Measurements from ENCODE around the gene MMP1.
"Not testable (repeated sequence)": the region's sequence is repeated elsewhere in the genome, so short reads cannot be mapped to it uniquely, and the experiment has no call there.

The MMP1 gene

DNA sequence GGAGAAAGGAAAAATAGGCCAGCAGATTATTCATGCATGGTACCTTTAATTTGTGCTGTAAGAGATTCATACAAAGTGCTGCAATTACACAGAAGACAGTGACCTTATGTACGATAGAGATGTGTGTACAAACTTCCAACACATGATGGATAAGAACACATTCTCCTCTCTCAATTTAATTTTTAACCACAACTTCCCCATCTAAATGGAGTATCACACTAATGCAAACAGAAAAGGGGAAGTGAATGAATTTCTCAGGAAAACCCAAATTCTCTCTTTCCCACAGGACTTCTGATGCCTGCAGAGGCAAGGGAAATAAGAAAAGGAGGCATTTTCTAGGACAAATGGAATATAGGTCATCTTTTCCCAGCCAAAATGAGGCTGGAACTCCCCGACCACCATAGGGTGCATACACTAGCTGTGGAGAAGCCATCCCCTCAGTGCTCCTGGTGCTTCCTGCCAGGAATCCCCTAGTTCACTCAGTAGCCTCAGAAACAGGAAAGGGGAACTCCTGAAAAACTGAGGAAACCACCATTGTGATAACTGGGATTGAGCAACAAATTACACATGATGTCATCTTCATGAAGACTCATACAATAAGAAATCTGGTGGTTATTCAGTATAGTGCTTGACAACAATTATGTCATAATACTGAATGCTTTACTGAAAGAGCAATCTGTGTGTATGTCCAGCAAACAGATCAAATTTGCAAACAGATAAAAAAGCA lies 40.0 kb downstream of the MMP1 start:
- Histone ChIP-seq H3K9ac (ENCODE audit: low read depth, low read length) (no peak overlapping the region), H3K4me3 (ENCODE audit: low read length) (no peak overlapping the region), H3K36me3 (ENCODE audit: insufficient read depth, low read length) (no peaks in the 10 kb centered on the region), H3K9me3 (replicated peaks; ENCODE audit: low read length) (no peaks in the 10 kb centered on the region), H3K4me2 (ENCODE audit: low read length) (no peak overlapping the region), H3K4me1 (ENCODE audit: control insufficient read depth, insufficient read depth, low read length) (peaks cover 30% of the 10 kb centered on the region), H3K27me3 (ENCODE audit: control insufficient read depth, insufficient read depth, low read length) (peaks cover 52% of the 10 kb centered on the region)

DNA sequence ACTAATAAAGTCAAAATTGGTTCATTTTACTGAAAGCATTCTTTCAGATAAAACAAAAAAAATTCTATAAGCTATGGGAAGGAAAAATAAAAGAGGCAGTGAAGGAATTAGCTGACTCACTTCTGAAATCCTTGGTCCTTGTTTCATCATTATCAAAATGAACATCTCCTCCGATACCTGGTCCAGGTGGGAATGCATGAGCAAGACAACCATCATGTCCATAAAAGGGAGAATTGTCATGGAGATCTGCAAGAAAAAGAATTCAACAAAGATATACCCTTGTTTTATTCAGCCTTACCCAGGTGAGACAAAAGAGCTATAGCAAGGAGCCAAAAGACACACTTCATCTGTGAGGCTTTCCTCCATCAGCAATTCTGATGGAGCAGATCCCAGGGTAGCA lies 44.7 kb downstream of the MMP1 start:
- Histone ChIP-seq H3K27me3 (ENCODE audit: control insufficient read depth, insufficient read depth, low read length) (peaks cover 80% of the 10 kb centered on the region), H3K9ac (ENCODE audit: low read depth, low read length) (no peak overlapping the region), H3K36me3 (ENCODE audit: insufficient read depth, low read length) (no peaks in the 10 kb centered on the region), H3K9me3 (replicated peaks; ENCODE audit: low read length) (no peaks in the 10 kb centered on the region), H3K4me3 (ENCODE audit: low read length) (no peak overlapping the region), H3K4me2 (ENCODE audit: low read length) (no peak overlapping the region), H3K4me1 (ENCODE audit: control insufficient read depth, insufficient read depth, low read length) (peaks cover 2% of the 10 kb centered on the region)

DNA sequence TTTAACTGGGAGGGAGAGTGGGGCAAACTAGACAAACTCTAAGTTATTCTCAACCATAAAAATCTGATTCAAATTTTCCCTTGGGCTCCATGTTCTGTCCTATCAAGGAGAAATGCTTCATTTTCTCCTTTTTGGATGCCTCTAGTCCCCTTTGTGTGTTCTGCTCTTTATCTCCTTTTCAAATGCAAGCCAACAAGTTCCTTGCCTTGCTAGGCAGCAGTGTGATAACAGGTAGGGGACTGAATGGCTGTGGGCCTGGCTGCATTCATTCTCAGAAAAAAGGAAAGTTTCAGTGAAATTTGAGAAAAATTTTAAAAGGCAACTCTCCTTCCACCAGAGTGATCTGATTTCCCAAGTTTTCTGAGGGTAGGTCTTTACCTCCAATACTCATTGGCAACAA lies 46.3 kb downstream of the MMP1 start:
- H3K36me3 ChIP-seq (ENCODE audit: insufficient read depth, low read length) = no peaks in the 10 kb centered on the region
- H3K27me3 ChIP-seq (ENCODE audit: control insufficient read depth, insufficient read depth, low read length) = peaks cover 68% of the 10 kb centered on the region
- H3K4me3 ChIP-seq (ENCODE audit: low read length) = no peak overlapping the region
- no peaks in the 10 kb centered on the region for H3K9me3 ChIP-seq (replicated peaks; ENCODE audit: low read length)
- H3K4me1 ChIP-seq (ENCODE audit: control insufficient read depth, insufficient read depth, low read length) = no peaks in the 10 kb centered on the region
- H3K4me2 ChIP-seq (ENCODE audit: low read length) = no peak overlapping the region
- H3K9ac ChIP-seq (ENCODE audit: low read depth, low read length) = no peak overlapping the region

DNA sequence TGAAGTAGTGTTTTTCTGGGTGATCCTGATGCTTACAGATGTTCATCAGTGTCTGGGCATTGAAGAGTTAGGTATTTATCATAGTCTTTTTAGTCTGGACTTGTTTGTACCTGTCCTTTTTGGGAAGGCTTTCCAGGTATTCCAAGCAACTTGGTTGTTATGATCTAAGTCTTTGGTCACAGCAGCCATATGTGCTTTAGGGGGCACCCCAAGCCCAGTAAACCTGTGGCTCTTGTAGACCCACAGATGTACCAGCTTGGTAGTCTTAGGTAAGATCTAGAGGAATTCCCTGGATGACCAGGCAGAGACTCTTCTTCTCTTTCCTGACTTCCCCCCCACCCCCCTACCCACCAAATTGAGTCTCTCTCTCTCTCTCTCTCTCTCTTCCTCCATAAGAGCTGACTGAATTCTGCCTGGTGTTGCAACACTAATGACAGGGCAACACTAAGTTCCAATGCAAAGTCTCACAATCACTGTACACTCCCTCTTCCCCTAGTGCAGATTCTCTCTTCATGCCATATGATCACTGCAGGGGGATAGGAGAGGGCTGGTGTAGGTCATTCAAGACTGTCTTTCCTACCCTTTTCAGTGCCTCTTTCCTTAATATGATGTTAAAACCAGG lies 48.7 kb downstream of the MMP1 start:
- H3K9ac ChIP-seq (ENCODE audit: low read depth, low read length) = no peak overlapping the region
- no peaks in the 10 kb centered on the region for H3K9me3 ChIP-seq (replicated peaks; ENCODE audit: low read length)
- H3K4me3 ChIP-seq (ENCODE audit: low read length) = no peak overlapping the region
- peaks cover 49% of the 10 kb centered on the region for H3K27me3 ChIP-seq (ENCODE audit: control insufficient read depth, insufficient read depth, low read length)
- H3K4me2 ChIP-seq (ENCODE audit: low read length) = no peak overlapping the region
- no peaks in the 10 kb centered on the region for H3K4me1 ChIP-seq (ENCODE audit: control insufficient read depth, insufficient read depth, low read length)
- H3K36me3 ChIP-seq (ENCODE audit: insufficient read depth, low read length) = no peaks in the 10 kb centered on the region

DNA sequence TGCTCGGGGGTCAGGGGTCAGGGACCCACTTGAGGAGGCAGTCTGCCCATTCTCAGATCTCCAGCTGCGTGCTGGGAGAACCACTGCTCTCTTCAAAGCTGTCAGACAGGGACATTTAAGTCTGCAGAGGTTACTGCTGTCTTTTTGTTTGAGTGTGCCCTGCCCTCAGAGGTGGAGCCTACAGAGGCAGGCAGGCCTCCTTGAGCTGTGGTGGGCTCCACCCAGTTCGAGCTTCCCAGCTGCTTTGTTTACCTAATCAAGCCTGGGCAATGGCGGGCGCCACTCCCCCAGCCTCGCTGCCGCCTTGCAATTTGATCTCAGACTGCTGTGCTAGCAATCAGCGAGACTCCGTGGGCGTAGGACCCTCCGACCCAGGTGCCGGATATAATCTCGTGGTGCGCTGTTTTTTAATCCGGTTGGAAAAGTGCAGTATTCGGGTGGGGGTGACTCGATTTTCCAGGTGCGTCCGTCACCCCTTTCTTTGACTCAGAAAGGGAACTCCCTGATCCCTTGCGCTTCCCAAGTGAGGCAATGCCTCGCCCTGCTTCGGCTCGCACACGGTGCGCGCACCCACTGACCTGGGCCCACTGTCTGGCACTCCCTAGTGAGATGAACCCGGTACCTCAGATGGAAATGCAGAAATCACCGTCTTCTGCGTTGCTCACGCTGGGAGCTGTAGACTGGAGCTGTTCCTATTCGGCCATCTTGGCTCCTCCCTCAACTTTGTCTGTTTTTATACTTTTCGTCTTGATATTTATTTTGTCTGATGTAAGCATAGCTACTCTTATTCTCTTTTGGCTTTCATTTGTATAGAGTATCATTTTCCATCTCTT lies 51.0 kb downstream of the MMP1 start:
- H3K9me3 ChIP-seq (replicated peaks; ENCODE audit: low read length); H3K36me3 ChIP-seq (ENCODE audit: insufficient read depth, low read length); H3K4me3 ChIP-seq (ENCODE audit: low read length); H3K4me2 ChIP-seq (ENCODE audit: low read length); H3K9ac ChIP-seq (ENCODE audit: low read depth, low read length); H3K4me1 ChIP-seq (ENCODE audit: control insufficient read depth, insufficient read depth, low read length): not testable (repeated sequence)
- H3K27me3 ChIP-seq (ENCODE audit: control insufficient read depth, insufficient read depth, low read length) = peaks cover 32% of the 10 kb centered on the region
